ENCODE results near the gene AUNIP.

GRCh38 chr1:25896266-25896665 lies 37.0 kb upstream of the AUNIP start:
- no peak for TF ChIP-seq CTCF (conservative IDR thresholded peaks at IDR 0.05)
- TF ChIP-seq EZH2 (IDR thresholded peaks at IDR 0.05; ENCODE audit: low read depth), result no peak

All from PC-9 (cell line).